ENCODE measurements around the gene EEF1G. TPM values are rescaled to one million over a fixed set of nuclear protein-coding genes. Genes with fewer than 3 reads are reported as not detected.
A peak's percentile ranks its signal among the peaks of the same experiment; 100 is the strongest.

EEF1G gene
- total and polyA plus RNA-seq, 2 of the 13 experiments (the other 11 are each of a cell fraction or from before 2014, with no cell fraction given) = 1,787 to 2,144 TPM

DNA sequence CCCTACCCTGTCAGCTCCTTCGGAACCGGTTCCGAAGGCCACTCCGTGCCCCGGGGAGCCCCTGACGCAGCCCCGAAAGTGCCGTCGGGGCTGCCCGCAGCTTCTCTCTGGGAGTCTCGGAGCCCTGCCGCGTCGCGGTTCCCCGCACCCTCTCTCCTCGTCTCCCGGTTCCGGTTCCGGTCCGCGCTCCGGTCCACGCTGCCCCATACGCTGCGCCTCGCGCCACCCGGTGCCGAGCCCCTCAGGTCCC lies 27.4 kb upstream of the EEF1G start (continued):
- TF ChIP-seq, protein P1, sequence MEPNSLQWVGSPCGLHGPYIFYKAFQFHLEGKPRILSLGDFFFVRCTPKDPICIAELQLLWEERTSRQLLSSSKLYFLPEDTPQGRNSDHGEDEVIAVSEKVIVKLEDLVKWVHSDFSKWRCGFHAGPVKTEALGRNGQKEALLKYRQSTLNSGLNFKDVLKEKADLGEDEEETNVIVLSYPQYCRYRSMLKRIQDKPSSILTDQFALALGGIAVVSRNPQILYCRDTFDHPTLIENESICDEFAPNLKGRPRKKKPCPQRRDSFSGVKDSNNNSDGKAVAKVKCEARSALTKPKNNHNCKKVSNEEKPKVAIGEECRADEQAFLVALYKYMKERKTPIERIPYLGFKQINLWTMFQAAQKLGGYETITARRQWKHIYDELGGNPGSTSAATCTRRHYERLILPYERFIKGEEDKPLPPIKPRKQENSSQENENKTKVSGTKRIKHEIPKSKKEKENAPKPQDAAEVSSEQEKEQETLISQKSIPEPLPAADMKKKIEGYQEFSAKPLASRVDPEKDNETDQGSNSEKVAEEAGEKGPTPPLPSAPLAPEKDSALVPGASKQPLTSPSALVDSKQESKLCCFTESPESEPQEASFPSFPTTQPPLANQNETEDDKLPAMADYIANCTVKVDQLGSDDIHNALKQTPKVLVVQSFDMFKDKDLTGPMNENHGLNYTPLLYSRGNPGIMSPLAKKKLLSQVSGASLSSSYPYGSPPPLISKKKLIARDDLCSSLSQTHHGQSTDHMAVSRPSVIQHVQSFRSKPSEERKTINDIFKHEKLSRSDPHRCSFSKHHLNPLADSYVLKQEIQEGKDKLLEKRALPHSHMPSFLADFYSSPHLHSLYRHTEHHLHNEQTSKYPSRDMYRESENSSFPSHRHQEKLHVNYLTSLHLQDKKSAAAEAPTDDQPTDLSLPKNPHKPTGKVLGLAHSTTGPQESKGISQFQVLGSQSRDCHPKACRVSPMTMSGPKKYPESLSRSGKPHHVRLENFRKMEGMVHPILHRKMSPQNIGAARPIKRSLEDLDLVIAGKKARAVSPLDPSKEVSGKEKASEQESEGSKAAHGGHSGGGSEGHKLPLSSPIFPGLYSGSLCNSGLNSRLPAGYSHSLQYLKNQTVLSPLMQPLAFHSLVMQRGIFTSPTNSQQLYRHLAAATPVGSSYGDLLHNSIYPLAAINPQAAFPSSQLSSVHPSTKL (CRISPR knock-in tag; IDR thresholded peaks at IDR 0.05) = no peak
- peak; percentile 72 for TF ChIP-seq ZNF781 (CRISPR knock-in tag; IDR thresholded peaks at IDR 0.05; ENCODE audit: borderline replicate concordance, not compliant biosample characterization)
- no peak; the same call in 1 of the 2 replicates for TF ChIP-seq SNAPC4 (CRISPR knock-in tag; IDR thresholded peaks at IDR 0.05)
- no peak for TF ChIP-seq UBTF (CRISPR knock-in tag; IDR thresholded peaks at IDR 0.05)
- TF ChIP-seq, protein P2, sequence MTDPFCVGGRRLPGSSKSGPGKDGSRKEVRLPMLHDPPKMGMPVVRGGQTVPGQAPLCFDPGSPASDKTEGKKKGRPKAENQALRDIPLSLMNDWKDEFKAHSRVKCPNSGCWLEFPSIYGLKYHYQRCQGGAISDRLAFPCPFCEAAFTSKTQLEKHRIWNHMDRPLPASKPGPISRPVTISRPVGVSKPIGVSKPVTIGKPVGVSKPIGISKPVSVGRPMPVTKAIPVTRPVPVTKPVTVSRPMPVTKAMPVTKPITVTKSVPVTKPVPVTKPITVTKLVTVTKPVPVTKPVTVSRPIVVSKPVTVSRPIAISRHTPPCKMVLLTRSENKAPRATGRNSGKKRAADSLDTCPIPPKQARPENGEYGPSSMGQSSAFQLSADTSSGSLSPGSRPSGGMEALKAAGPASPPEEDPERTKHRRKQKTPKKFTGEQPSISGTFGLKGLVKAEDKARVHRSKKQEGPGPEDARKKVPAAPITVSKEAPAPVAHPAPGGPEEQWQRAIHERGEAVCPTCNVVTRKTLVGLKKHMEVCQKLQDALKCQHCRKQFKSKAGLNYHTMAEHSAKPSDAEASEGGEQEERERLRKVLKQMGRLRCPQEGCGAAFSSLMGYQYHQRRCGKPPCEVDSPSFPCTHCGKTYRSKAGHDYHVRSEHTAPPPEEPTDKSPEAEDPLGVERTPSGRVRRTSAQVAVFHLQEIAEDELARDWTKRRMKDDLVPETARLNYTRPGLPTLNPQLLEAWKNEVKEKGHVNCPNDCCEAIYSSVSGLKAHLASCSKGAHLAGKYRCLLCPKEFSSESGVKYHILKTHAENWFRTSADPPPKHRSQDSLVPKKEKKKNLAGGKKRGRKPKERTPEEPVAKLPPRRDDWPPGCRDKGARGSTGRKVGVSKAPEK (CRISPR knock-in tag; IDR thresholded peaks at IDR 0.05; ENCODE audit: borderline replicate concordance) = no peak
- no peak for TF ChIP-seq TAF15 (IDR thresholded peaks at IDR 0.05; ENCODE audit: low read depth, low read length, poor library complexity, severe bottlenecking)
- TF ChIP-seq AGO1 (IDR thresholded peaks at IDR 0.05; ENCODE audit: low read depth, low read length, poor library complexity, severe bottlenecking) = no peak
- no peak for TF ChIP-seq ZNF773 (CRISPR knock-in tag; IDR thresholded peaks at IDR 0.05; ENCODE audit: borderline replicate concordance)
- no peak for TF ChIP-seq ATAD3A (CRISPR knock-in tag; IDR thresholded peaks at IDR 0.05)
- TF ChIP-seq ZNF333 (CRISPR knock-in tag; IDR thresholded peaks at IDR 0.05; ENCODE audit: borderline replicate concordance) = 0 out of 2 replicates have a peak, but pooled peaks have one; percentile 48
- no peak for TF ChIP-seq ZNF678 (CRISPR knock-in tag; IDR thresholded peaks at IDR 0.05)
- no peak for TF ChIP-seq ZNF878 (CRISPR knock-in tag; IDR thresholded peaks at IDR 0.05)
- no peak; the same call in 1 of the 2 replicates for TF ChIP-seq ETV5 (CRISPR knock-in tag; IDR thresholded peaks at IDR 0.05; ENCODE audit: borderline replicate concordance)
- TF ChIP-seq PRMT3 (CRISPR knock-in tag; IDR thresholded peaks at IDR 0.05; ENCODE audit: borderline replicate concordance, low read depth) = no peak
- no peak for TF ChIP-seq TRIM24 (CRISPR knock-in tag; IDR thresholded peaks at IDR 0.05)

All from HepG2 (cell line).